ENCODE data around the gene ZNF136.

The ZNF136 gene

GRCh38 chr19:12217332-12217731, 54.4 kb downstream of the ZNF136 start:
- TF ChIP-seq CTCF (IDR thresholded peaks at IDR 0.05; ENCODE audit: borderline replicate concordance, insufficient read depth, low read depth, low read length), result no peak
- H3K4me3 ChIP-seq (ENCODE audit: low read depth, low read length), result no peak overlapping the region

- no peak overlapping the region for H3K4me3 ChIP-seq (ENCODE audit: low read depth, low read length)
- no peak for TF ChIP-seq CTCF (IDR thresholded peaks at IDR 0.05; ENCODE audit: borderline replicate concordance, insufficient read depth, low read depth, low read length)
Observed at GRCh38 chr19:12222980-12223630, 60.2 kb downstream of the ZNF136 start.

- H3K4me3 ChIP-seq (ENCODE audit: low read depth, low read length), result no peak overlapping the region
Observed at GRCh38 chr19:12224676-12225075, 61.8 kb downstream of the ZNF136 start.

GRCh38 chr19:12229990-12230389, 67.1 kb downstream of the ZNF136 start:
- no peak for TF ChIP-seq CTCF (IDR thresholded peaks at IDR 0.05; ENCODE audit: borderline replicate concordance, insufficient read depth, low read depth, low read length)

More at GRCh38 chr19:12224676-12225075, 61.8 kb downstream of the ZNF136 start:
- TF ChIP-seq CTCF (IDR thresholded peaks at IDR 0.05; ENCODE audit: borderline replicate concordance, insufficient read depth, low read depth, low read length), result no peak

GRCh38 chr19:12230751-12231733, 68.1 kb downstream of the ZNF136 start:
- H3K4me3 ChIP-seq (ENCODE audit: low read depth, low read length), result no peak overlapping the region
- no peak for TF ChIP-seq CTCF (IDR thresholded peaks at IDR 0.05; ENCODE audit: borderline replicate concordance, insufficient read depth, low read depth, low read length)

More at GRCh38 chr19:12229990-12230389, 67.1 kb downstream of the ZNF136 start:
- no peak overlapping the region for H3K4me3 ChIP-seq (ENCODE audit: low read depth, low read length)

- TF ChIP-seq CTCF (IDR thresholded peaks at IDR 0.05; ENCODE audit: borderline replicate concordance, insufficient read depth, low read depth, low read length), result no peak
- H3K4me3 ChIP-seq (ENCODE audit: low read depth, low read length), result no peak overlapping the region
Observed at GRCh38 chr19:12232961-12233360, 70.1 kb downstream of the ZNF136 start.

Data from GM12875 (cell line).